Nephron progenitor cell (in vitro differentiated cells): ENCODE data around the gene ENOPH1.
"Not testable (repeated sequence)": the region's sequence is repeated elsewhere in the genome, so short reads cannot be mapped to it uniquely, and the experiment has no call there.

Source experiments
- DNase-seq: peaks from one replicate; pipeline ENCODE4 v3.0.0; 2021
- H3K27ac Mint-ChIP-seq: 2 replicates; pipeline ENCODE4 v1.8.0; 2021; ENCODE audit warnings: mild to moderate bottlenecking, moderate library complexity, mixed read lengths
- H3K27me3 Mint-ChIP-seq: 2 replicates; pipeline ENCODE4 v1.8.0; 2021; ENCODE audit warnings: mild to moderate bottlenecking, low read depth, mixed read lengths; ENCODE audit not compliant: poor library complexity
- H3K36me3 Mint-ChIP-seq: 2 replicates; pipeline ENCODE4 v1.8.0; 2021; ENCODE audit warnings: low read depth, mixed read lengths
- H3K4me1 Mint-ChIP-seq: 2 replicates; pipeline ENCODE4 v1.8.0; 2021; ENCODE audit warnings: mixed read lengths
- H3K4me3 Mint-ChIP-seq: 2 replicates; pipeline ENCODE4 v1.8.0; 2021; ENCODE audit warnings: mild to moderate bottlenecking, moderate library complexity, mixed read lengths
- H3K9me3 Mint-ChIP-seq: 2 replicates; pipeline ENCODE4 v1.8.0; 2021; ENCODE audit warnings: mild to moderate bottlenecking, moderate library complexity, mixed read lengths
- CTCF ChIP-seq: fragments of 200-600 bp; sonication (generic); IDR thresholded peaks from 2 replicates; pipeline ENCODE4 v1.5.0; 2021; ENCODE audit warnings: antibody characterized with exemption

The ENOPH1 gene

GRCh38 chr4:82388405-82388804 is 42.0 kb upstream of the ENOPH1 start:
- H3K4me1 Mint-ChIP-seq = no peaks in the 10 kb centered on the region
- H3K27me3 Mint-ChIP-seq = peaks cover 9% of the 10 kb centered on the region
- H3K9me3 Mint-ChIP-seq = peaks cover 27% of the 10 kb centered on the region
- no peak overlapping the region for H3K4me3 Mint-ChIP-seq
- no peak for DNase-seq
- no peak overlapping the region for H3K27ac Mint-ChIP-seq
- peaks cover 9% of the 10 kb centered on the region for H3K36me3 Mint-ChIP-seq
- TF ChIP-seq CTCF = no peak

- not testable (repeated sequence) for H3K36me3 Mint-ChIP-seq, H3K4me1 Mint-ChIP-seq, DNase-seq, H3K27ac Mint-ChIP-seq, H3K4me3 Mint-ChIP-seq
- H3K27me3 Mint-ChIP-seq = peaks cover 13% of the 10 kb centered on the region
- H3K9me3 Mint-ChIP-seq = peaks cover 16% of the 10 kb centered on the region
Observed at GRCh38 chr4:82390061-82390460, 40.3 kb upstream of the ENOPH1 start.

GRCh38 chr4:82394896-82395295 is 35.5 kb upstream of the ENOPH1 start:
- no peaks in the 10 kb centered on the region for H3K36me3 Mint-ChIP-seq
- no peak for DNase-seq
- H3K4me3 Mint-ChIP-seq = no peak overlapping the region
- no peaks in the 10 kb centered on the region for H3K4me1 Mint-ChIP-seq
- peaks cover 7% of the 10 kb centered on the region for H3K27me3 Mint-ChIP-seq
- H3K27ac Mint-ChIP-seq = no peak overlapping the region
- H3K9me3 Mint-ChIP-seq = no peaks in the 10 kb centered on the region
- no peak for TF ChIP-seq CTCF

GRCh38 chr4:82397527-82397926 is 32.9 kb upstream of the ENOPH1 start:
- no peak for DNase-seq
- TF ChIP-seq CTCF = no peak
- Mint-ChIP-seq H3K9me3 (no peaks in the 10 kb centered on the region), H3K4me3 (no peak overlapping the region), H3K27me3 (peaks cover 7% of the 10 kb centered on the region), H3K36me3 (no peaks in the 10 kb centered on the region), H3K4me1 (no peaks in the 10 kb centered on the region), H3K27ac (no peak overlapping the region)

- TF ChIP-seq CTCF = no peak
- no peak for DNase-seq
- Mint-ChIP-seq H3K4me1 (no peaks in the 10 kb centered on the region), H3K9me3 (no peaks in the 10 kb centered on the region), H3K27me3 (peaks cover 7% of the 10 kb centered on the region), H3K27ac (no peak overlapping the region), H3K36me3 (no peaks in the 10 kb centered on the region), H3K4me3 (no peak overlapping the region)
Observed at GRCh38 chr4:82398263-82398662, 32.1 kb upstream of the ENOPH1 start.

- no peak for TF ChIP-seq CTCF
- Mint-ChIP-seq H3K36me3 (no peaks in the 10 kb centered on the region), H3K9me3 (no peaks in the 10 kb centered on the region), H3K4me3 (no peak overlapping the region), H3K4me1 (no peaks in the 10 kb centered on the region), H3K27me3 (peaks cover 3% of the 10 kb centered on the region), H3K27ac (no peak overlapping the region)
- no peak for DNase-seq
Observed at GRCh38 chr4:82401600-82401999, 28.8 kb upstream of the ENOPH1 start.
